Mononuclear cell (primary cell): Measurements from ENCODE around the gene LYPD6B. TPM values are rescaled to one million over a fixed set of nuclear protein-coding genes. Genes with fewer than 3 reads are reported as not detected.

ENCODE experiments used
- H3K27me3 ChIP-seq: 2 replicates; pipeline ENCODE4 v1.6.0; 2011; ENCODE audit warnings: low read length, control low read depth; ENCODE audit not compliant: insufficient read depth
- H3K4me1 ChIP-seq: 2 replicates; pipeline ENCODE4 v1.5.1; 2011; ENCODE audit warnings: mild to moderate bottlenecking, low read length, control low read depth; ENCODE audit not compliant: insufficient read depth
- H3K4me3 ChIP-seq: 2 replicates; pipeline ENCODE4 v1.5.1; 2011; ENCODE audit warnings: mild to moderate bottlenecking, low read length, moderate library complexity
- H3K9me3 ChIP-seq: 2 replicates; pipeline ENCODE4 v1.5.1; 2011; ENCODE audit warnings: low read depth, mild to moderate bottlenecking, control low read depth, low read length
- total RNA-seq: library from RNA; depleted of rRNA; stranded (reverse); fragments of >200 nt; gene quantifications from one replicate; pipeline ENCODE4 v1.2.3, GENCODE V29; 2012

LYPD6B gene
- total RNA-seq, 1 donor, result not detected

- H3K27me3 ChIP-seq, result no peaks in the 10 kb centered on the region
- no peaks in the 10 kb centered on the region for H3K9me3 ChIP-seq
- H3K4me1 ChIP-seq, result peaks cover 36% of the 10 kb centered on the region
- no peak overlapping the region for H3K4me3 ChIP-seq
These were observed 15.4 kb upstream of the LYPD6B start for GRCh38 chr2:149023091-149023490.

DNA sequence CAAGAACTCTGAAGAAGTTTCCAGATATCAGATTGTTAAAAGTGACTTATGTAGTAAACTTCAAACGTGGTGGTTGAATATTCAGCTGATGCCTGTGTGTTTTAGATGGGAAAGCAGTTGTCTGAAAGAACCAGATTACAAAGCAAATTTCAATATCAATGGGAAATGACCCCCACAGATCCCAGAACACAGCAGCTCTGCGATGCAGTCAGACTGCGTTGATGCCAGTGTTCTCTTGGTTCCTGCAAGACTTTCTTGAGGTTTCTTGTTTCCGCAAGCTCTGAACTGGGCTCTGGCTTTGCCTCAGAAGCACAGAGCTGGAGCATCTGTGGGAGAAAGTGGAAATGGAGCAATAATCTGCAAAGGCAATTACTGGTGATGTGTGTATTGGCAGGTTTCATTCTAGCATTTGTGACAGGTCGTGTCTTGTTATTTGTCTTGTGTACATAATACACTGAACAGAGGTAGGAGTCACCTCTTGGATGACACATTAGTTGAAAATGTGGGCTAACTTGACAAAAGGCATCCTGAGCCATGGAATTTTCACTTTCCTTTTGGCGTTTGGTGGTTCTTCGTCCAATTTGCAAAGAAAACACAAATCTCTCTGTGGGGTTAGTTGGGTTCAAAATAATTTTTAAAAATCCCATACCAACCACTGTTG lies 10.8 kb upstream of the LYPD6B start:
- H3K4me3 ChIP-seq, result no peak overlapping the region
- no peaks in the 10 kb centered on the region for H3K27me3 ChIP-seq
- H3K9me3 ChIP-seq, result no peaks in the 10 kb centered on the region
- H3K4me1 ChIP-seq, result no peaks in the 10 kb centered on the region

GRCh38 chr2:149028377-149028776 lies 10.1 kb upstream of the LYPD6B start:
- H3K4me3 ChIP-seq, result no peak overlapping the region
- no peaks in the 10 kb centered on the region for H3K4me1 ChIP-seq
- H3K9me3 ChIP-seq, result no peaks in the 10 kb centered on the region
- no peaks in the 10 kb centered on the region for H3K27me3 ChIP-seq

GRCh38 chr2:149028891-149029290 lies 9.6 kb upstream of the LYPD6B start:
- Histone ChIP-seq H3K9me3 (no peaks in the 10 kb centered on the region), H3K27me3 (no peaks in the 10 kb centered on the region), H3K4me3 (no peak overlapping the region), H3K4me1 (no peaks in the 10 kb centered on the region)

- no peaks in the 10 kb centered on the region for H3K27me3 ChIP-seq
- no peak overlapping the region for H3K4me3 ChIP-seq
- no peaks in the 10 kb centered on the region for H3K9me3 ChIP-seq
- H3K4me1 ChIP-seq, result no peaks in the 10 kb centered on the region
These were observed 9.1 kb upstream of the LYPD6B start for GRCh38 chr2:149029307-149029965.

DNA sequence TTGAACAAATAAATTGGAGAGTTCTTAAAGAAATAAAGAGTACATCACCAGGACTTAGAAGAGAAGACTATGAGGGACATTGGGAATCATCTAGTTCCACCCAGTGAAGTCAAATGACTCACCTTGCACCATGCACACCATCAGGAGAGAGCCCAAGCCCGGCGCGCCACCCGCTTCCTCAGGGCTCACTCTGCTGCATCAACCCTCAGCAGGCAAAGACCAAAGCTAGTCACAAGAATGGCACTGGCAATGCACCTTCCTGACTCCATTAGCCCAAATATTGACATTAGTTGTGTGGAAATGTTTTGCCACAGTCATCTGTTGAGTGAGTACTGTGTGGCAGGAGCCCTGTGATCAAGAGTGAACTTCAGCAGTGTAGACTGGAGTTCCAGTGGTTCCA lies 7.1 kb upstream of the LYPD6B start:
- H3K4me3 ChIP-seq, result no peak overlapping the region
- peaks cover under 1% of the 10 kb centered on the region for H3K27me3 ChIP-seq
- no peaks in the 10 kb centered on the region for H3K9me3 ChIP-seq
- H3K4me1 ChIP-seq, result no peaks in the 10 kb centered on the region

- peaks cover 4% of the 10 kb centered on the region for H3K4me1 ChIP-seq
- H3K9me3 ChIP-seq, result no peaks in the 10 kb centered on the region
- H3K27me3 ChIP-seq, result peaks cover 20% of the 10 kb centered on the region
- H3K4me3 ChIP-seq, result no peak overlapping the region
These were observed 4.8 kb upstream of the LYPD6B start for GRCh38 chr2:149033716-149034115.

DNA sequence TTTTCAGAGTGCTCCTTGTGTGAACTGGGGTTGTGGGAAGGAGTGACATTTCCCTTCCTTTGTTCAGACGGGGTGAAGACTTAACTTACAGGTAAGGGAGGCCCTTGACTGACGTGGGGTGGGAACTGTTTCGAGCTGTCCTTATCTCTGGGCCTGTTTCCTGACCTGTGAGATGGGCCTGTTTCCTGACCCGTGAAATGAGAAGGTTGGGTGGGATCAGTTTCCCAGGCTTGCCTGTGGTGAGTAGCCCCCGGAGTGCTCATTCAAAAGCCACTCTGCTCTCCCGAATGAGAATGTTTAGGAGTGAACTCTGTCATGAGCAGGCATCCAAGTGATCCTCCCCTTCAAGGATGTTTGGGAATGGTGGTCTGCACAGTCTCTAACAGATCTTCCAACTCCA lies 4.1 kb upstream of the LYPD6B start:
- H3K27me3 ChIP-seq, result peaks cover 25% of the 10 kb centered on the region
- peaks cover 4% of the 10 kb centered on the region for H3K4me1 ChIP-seq
- no peaks in the 10 kb centered on the region for H3K9me3 ChIP-seq

DNA sequence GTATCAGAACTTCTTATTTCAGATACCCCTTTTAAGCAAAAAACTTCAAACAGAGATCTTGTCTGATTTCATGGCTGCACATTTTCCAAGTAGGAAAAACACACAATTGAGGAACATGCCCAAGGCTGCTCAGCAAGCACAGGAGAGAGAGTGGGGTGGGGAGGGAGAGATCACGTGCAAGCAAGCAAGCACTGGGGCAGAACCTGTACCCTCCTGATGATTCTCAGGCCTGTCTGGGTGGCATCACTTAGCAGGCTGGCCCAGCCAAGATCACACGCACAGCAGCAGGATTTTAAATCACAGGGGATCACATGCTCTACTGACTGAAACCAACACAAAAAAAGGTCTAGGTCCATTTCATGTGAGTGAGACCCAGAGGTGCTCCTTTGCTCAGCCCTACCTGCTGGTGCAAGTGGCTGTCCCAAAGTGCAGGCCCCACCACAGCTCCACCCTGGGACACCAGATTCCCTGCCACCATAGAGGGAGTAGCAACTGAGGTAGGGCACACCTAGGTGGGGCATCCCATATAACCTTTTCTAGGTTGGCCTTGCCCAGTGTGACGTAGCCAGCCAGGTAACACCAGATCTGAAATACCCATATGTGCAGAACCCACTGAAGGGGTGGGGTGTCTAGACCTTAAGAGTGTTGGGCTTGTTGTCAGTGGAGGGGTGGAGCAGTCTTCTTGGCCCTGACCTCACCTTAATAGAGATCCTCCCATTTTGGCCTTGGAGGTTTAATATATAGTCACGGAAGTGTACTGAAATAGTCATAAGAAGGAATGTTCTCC lies 1.8 kb upstream of the LYPD6B start:
- Histone ChIP-seq H3K27me3 (peaks cover 39% of the 10 kb centered on the region), H3K4me3 (no peak overlapping the region)

More for the DNA sequence above, 4.1 kb upstream of the LYPD6B start:
- no peak overlapping the region for H3K4me3 ChIP-seq

GRCh38 chr2:149037851-149038250 lies 648 bp upstream of the LYPD6B start:
- H3K27me3 ChIP-seq, result peaks cover 43% of the 10 kb centered on the region
- H3K4me1 ChIP-seq, result peaks cover 4% of the 10 kb centered on the region
- H3K9me3 ChIP-seq, result no peaks in the 10 kb centered on the region
- no peak overlapping the region for H3K4me3 ChIP-seq

More for the DNA sequence above, 1.8 kb upstream of the LYPD6B start:
- H3K9me3 ChIP-seq, result no peaks in the 10 kb centered on the region
- peaks cover 4% of the 10 kb centered on the region for H3K4me1 ChIP-seq

DNA sequence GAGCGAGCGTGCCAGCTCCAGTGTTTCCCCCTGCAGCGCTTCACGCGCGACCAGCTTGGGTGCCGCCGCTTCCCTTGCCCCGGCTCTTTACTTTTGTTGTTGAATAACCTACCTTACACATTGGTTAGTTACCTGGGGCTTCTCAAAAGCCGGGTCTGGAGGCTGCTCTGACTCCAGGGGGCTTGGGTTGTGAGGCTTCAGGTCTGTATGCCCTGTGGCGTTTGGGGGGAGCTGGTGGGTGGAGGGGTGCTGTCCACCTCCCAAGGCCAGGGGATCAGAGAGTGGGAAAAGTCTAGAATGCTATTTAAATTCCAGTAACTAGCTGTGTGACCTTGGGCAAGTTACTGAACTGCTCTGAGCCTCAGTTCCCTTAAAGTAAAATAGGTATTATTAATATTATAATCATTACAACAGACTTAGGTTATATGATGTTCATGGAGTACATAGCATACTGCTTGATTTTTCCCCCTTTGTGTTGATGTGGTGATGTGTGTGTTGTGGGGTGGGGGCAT lies 770 bp downstream of the LYPD6B start:
- H3K4me3 ChIP-seq, result no peak overlapping the region
- H3K4me1 ChIP-seq, result peaks cover 4% of the 10 kb centered on the region
- H3K27me3 ChIP-seq, result peaks cover 43% of the 10 kb centered on the region
- H3K9me3 ChIP-seq, result no peaks in the 10 kb centered on the region

GRCh38 chr2:149040451-149040850 lies 2.0 kb downstream of the LYPD6B start:
- Histone ChIP-seq H3K4me3 (no peak overlapping the region), H3K27me3 (peaks cover 45% of the 10 kb centered on the region), H3K9me3 (no peaks in the 10 kb centered on the region), H3K4me1 (peaks cover 4% of the 10 kb centered on the region)

- H3K9me3 ChIP-seq, result peaks cover 8% of the 10 kb centered on the region
- H3K4me3 ChIP-seq, result no peak overlapping the region
- peaks cover 4% of the 10 kb centered on the region for H3K4me1 ChIP-seq
- peaks cover 44% of the 10 kb centered on the region for H3K27me3 ChIP-seq
These were observed 3.0 kb downstream of the LYPD6B start for GRCh38 chr2:149041482-149041881.

- no peak overlapping the region for H3K4me3 ChIP-seq
- peaks cover 4% of the 10 kb centered on the region for H3K4me1 ChIP-seq
- peaks cover 30% of the 10 kb centered on the region for H3K27me3 ChIP-seq
- peaks cover 19% of the 10 kb centered on the region for H3K9me3 ChIP-seq
These were observed 4.4 kb downstream of the LYPD6B start for GRCh38 chr2:149042881-149043280.

GRCh38 chr2:149044500-149044899 lies 6.0 kb downstream of the LYPD6B start:
- H3K4me3 ChIP-seq, result no peak overlapping the region
- H3K27me3 ChIP-seq, result peaks cover 19% of the 10 kb centered on the region
- peaks cover 19% of the 10 kb centered on the region for H3K9me3 ChIP-seq
- H3K4me1 ChIP-seq, result no peaks in the 10 kb centered on the region
